ENCODE results near the gene DAB1. TPM values are rescaled to one million over a fixed set of nuclear protein-coding genes. Genes with fewer than 3 reads are reported as not detected.

DAB1 gene
- total RNA-seq, 1 experiment from 2014 or later: not detected

DNA sequence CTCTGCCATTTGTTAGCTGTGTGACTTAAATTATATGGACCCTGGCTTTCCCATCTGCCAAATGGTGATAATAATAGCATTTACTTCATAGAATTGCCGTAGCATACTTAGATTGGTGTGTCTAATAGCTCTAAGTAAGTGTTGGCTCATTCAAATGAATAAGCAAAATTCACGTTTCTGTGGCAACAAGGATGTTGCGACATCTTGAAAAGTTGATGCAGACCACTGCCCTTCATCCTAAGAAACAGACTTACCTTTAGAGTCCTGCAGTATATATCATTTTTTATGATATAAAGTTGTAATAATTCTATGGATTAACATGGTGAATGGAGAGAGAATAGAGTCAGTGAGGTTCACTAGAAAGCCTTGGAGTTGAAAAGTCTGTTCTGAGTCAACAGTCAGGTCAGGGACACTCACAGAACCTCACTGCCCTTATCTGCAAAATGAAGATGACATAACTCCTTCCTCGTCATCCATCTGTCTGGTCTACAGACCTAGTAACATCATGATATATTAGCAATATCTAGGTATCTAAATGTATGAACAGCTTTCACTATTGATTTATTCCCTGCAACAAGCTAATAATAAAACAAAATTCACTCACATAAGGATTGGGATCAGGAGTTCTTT lies 290.8 kb downstream of the DAB1 start (continued):
- no peak for TF ChIP-seq CTCF (IDR thresholded peaks at IDR 0.05 in 2 of 3, conservative IDR thresholded peaks at IDR 0.05 in 1 of 3; ENCODE audit: borderline replicate concordance in 1 of 3, insufficient read depth in 1 of 3, low read depth in 2 of 3, low read length in 2 of 3)
- TF ChIP-seq, protein P1, sequence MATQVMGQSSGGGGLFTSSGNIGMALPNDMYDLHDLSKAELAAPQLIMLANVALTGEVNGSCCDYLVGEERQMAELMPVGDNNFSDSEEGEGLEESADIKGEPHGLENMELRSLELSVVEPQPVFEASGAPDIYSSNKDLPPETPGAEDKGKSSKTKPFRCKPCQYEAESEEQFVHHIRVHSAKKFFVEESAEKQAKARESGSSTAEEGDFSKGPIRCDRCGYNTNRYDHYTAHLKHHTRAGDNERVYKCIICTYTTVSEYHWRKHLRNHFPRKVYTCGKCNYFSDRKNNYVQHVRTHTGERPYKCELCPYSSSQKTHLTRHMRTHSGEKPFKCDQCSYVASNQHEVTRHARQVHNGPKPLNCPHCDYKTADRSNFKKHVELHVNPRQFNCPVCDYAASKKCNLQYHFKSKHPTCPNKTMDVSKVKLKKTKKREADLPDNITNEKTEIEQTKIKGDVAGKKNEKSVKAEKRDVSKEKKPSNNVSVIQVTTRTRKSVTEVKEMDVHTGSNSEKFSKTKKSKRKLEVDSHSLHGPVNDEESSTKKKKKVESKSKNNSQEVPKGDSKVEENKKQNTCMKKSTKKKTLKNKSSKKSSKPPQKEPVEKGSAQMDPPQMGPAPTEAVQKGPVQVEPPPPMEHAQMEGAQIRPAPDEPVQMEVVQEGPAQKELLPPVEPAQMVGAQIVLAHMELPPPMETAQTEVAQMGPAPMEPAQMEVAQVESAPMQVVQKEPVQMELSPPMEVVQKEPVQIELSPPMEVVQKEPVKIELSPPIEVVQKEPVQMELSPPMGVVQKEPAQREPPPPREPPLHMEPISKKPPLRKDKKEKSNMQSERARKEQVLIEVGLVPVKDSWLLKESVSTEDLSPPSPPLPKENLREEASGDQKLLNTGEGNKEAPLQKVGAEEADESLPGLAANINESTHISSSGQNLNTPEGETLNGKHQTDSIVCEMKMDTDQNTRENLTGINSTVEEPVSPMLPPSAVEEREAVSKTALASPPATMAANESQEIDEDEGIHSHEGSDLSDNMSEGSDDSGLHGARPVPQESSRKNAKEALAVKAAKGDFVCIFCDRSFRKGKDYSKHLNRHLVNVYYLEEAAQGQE (IDR thresholded peaks at IDR 0.05; ENCODE audit: low read depth): no peak

DNA sequence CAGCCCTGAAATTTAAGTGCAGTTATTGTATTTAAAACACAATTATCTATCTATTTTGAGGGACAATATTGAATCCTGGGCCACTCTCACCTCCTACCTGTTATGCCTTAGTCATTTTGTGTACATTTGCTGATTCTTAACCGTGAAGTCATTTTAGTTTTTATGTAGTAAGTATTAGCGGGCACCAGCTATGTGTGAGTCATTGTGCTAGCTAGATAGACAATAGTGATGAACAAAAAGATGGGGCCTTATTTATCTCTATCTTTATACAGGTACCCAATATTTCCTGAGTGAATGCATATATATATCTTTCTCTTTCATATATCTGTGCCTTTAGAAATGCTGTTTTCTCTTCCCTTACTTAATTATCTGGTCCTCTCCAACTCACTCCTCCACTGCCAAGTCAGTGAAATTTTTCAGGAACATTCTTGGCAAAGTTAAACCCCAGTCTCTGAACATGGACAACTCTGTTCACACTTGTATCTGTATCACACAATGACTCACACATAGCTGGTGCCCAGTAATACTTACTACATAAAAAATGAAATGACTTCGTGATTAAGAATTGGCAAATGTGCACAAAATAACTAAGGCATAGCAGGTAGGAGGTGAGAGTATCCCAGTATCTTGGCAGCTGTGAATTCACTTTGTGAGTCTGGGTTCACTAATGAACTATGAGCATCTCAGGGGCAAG lies 292.0 kb downstream of the DAB1 start:
- Histone ChIP-seq H3K36me3 (ENCODE audit: control insufficient read depth in 1 of 2, insufficient read depth in 2 of 2, low read length in 2 of 2) (no peaks in the 10 kb centered on the region), H3K27me3 (ENCODE audit: insufficient read depth, low read length) (0 out of 2 replicates have a peak, but pooled peaks cover 4% of the 10 kb centered on the region), H3K9me3 (ENCODE audit: control insufficient read depth in 1 of 2, insufficient read depth in 1 of 2, low read depth in 1 of 2, low read length in 2 of 2) (no peaks in the 10 kb centered on the region), H2AFZ (ENCODE audit: low read depth, low read length, poor library complexity, severe bottlenecking) (no peak overlapping the region), H4K20me1 (ENCODE audit: insufficient read depth) (no peaks in the 10 kb centered on the region), H3K9ac (ENCODE audit: low read length) (no peak overlapping the region), H3K9me2 (ENCODE audit: insufficient read depth) (no peaks in the 10 kb centered on the region), H3K4me2 (ENCODE audit: low read length) (no peak overlapping the region), H3K79me2 (ENCODE audit: insufficient read depth, low read length) (no peaks in the 10 kb centered on the region), H3K4me3 (replicated peaks in 1 of 2; ENCODE audit: low read depth in 1 of 2, low read length in 2 of 2) (no peak overlapping the region), H3K27ac (ENCODE audit: low read depth, low read length) (no peak overlapping the region), H3K4me1 (ENCODE audit: control insufficient read depth in 1 of 2, insufficient read depth in 2 of 2, low read length in 2 of 2) (no peaks in the 10 kb centered on the region)
- no TSS peak for BruUV-seq (replicated peaks)
- intact Hi-C loops (cut with micrococcal nuclease): no loop called here
- RAD21 ChIA-PET (ENCODE audit: low non-redundant PET in 1 of 2, low total read pairs in 2 of 2, uncharacterized antibody in 2 of 2, unreplicated experiment in 2 of 2): no interaction called here
- POLR2A ChIA-PET: no interaction called here
- DNase-seq (ENCODE audit: low read depth, low spot score) (no peak), ATAC-seq (no peak)
- CTCF ChIA-PET: no interaction called here
- TF ChIP-seq CBX3 (IDR thresholded peaks at IDR 0.05; ENCODE audit: low read depth) (no peak), ELF1 (IDR thresholded peaks at IDR 0.05; ENCODE audit: borderline replicate concordance, low read depth) (no peak), CTCF (IDR thresholded peaks at IDR 0.05 in 2 of 3, conservative IDR thresholded peaks at IDR 0.05 in 1 of 3; ENCODE audit: borderline replicate concordance in 1 of 3, insufficient read depth in 1 of 3, low read depth in 2 of 3, low read length in 2 of 3) (no peak), CEBPB (IDR thresholded peaks at IDR 0.05; ENCODE audit: low read depth) (no peak), ZNF274 (IDR thresholded peaks at IDR 0.05; ENCODE audit: low read depth, low read length) (no peak), POLR2A (IDR thresholded peaks at IDR 0.05; ENCODE audit: borderline replicate concordance, extremely low read depth, insufficient read depth, insufficient read length) (no peak), TCF7L2 (IDR thresholded peaks at IDR 0.05; ENCODE audit: borderline replicate concordance, extremely low read depth, insufficient read depth, insufficient read length) (no peak), SRF (IDR thresholded peaks at IDR 0.05; ENCODE audit: low read depth) (no peak), RAD21 (IDR thresholded peaks at IDR 0.05; ENCODE audit: low read depth) (no peak)
- TF ChIP-seq, protein P1 (IDR thresholded peaks at IDR 0.05; ENCODE audit: low read depth): no peak

Data from HCT116 (cell line).